Caco-2 (cell line): ENCODE measurements around the gene PHTF1. TPM values are rescaled to one million over a fixed set of nuclear protein-coding genes. Genes with fewer than 3 reads are reported as not detected.

Source experiments
- BruUV-seq: library from RNA; stranded (reverse); fragments of 400-500 nt; replicated peaks from 2 replicates; lab custom pipeline; 2021; lab: Mats Ljungman, UMichigan
- CTCF ChIA-PET: fragments of 300-600 bp; sonication (Branson Sonifier 250); formaldehyde crosslinking; loops from one replicate; lab custom pipeline; 2022; ENCODE audit warnings: antibody characterized with exemption; lab: Charles Lee
- POLR2A ChIA-PET: fragments of 300-600 bp; sonication (Branson Sonifier 250); formaldehyde crosslinking; loops from one replicate; lab custom pipeline; 2022; ENCODE audit warnings: antibody characterized with exemption; lab: Charles Lee
- DNase-seq, 2 experiments: peaks; one replicate each; pipeline versions ENCODE4 v3.0.0 to v3.0.0-alpha.2; 2020 to 2022
- H3K27me3 ChIP-seq: replicated peaks from 2 replicates; pipeline ENCODE4 v1.6.0; 2011; ENCODE audit warnings: low read length; ENCODE audit not compliant: control insufficient read depth, insufficient read depth
- H3K36me3 ChIP-seq: 2 replicates; pipeline ENCODE4 v1.5.1; 2011; ENCODE audit warnings: low read length; ENCODE audit not compliant: control insufficient read depth, insufficient read depth
- H3K4me1 ChIP-seq: fragments of 250-450 bp; sonication (Bioruptor Pico); 2 replicates; pipeline ENCODE4 v1.5.1; 2020; ENCODE audit warnings: mild to moderate bottlenecking
- H3K4me3 ChIP-seq: 2 replicates; pipeline ENCODE4 v1.5.1; 2011; ENCODE audit warnings: low read depth, mild to moderate bottlenecking, control low read depth, low read length
- H3K9me3 ChIP-seq: fragments of 250-450 bp; sonication (Bioruptor Pico); 2 replicates; pipeline ENCODE4 v1.5.1; 2020; ENCODE audit warnings: mild to moderate bottlenecking, moderate library complexity
- H3K27ac Mint-ChIP-seq: one replicate; pipeline ENCODE4 v1.8.0; 2022; ENCODE audit warnings: mixed read lengths; ENCODE audit not compliant: unreplicated experiment
- H3K27me3 Mint-ChIP-seq: one replicate; pipeline ENCODE4 v1.8.0; 2022; ENCODE audit warnings: mixed read lengths; ENCODE audit not compliant: insufficient read depth, unreplicated experiment
- H3K36me3 Mint-ChIP-seq: one replicate; pipeline ENCODE4 v1.8.0; 2022; ENCODE audit warnings: mild to moderate bottlenecking, mixed read lengths; ENCODE audit not compliant: insufficient read depth, unreplicated experiment
- H3K4me1 Mint-ChIP-seq: one replicate; pipeline ENCODE4 v1.8.0; 2022; ENCODE audit warnings: low read depth, mixed read lengths; ENCODE audit not compliant: unreplicated experiment
- H3K4me3 Mint-ChIP-seq: one replicate; pipeline ENCODE4 v1.8.0; 2022; ENCODE audit warnings: mild to moderate bottlenecking, moderate library complexity, mixed read lengths; ENCODE audit not compliant: unreplicated experiment
- H3K9me3 Mint-ChIP-seq: one replicate; pipeline ENCODE4 v1.8.0; 2022; ENCODE audit warnings: mixed read lengths; ENCODE audit not compliant: unreplicated experiment
- CTCF ChIP-seq, 2 experiments: fragments of 200-600 bp in 1 of 2; IDR thresholded peaks; 1 replicate in 1 of 2; 2 replicates in 1 of 2; pipeline versions ENCODE4 v1.5.1 to v1.8.0; 2011 to 2022; ENCODE audit warnings: antibody characterized with exemption in 1 of 2, control low read depth in 1 of 2, inconsistent platforms in 1 of 2, low read depth in 1 of 2, low read length in 1 of 2, mild to moderate bottlenecking in 1 of 2, moderate library complexity in 1 of 2; ENCODE audit not compliant: insufficient read depth in 1 of 2, severe bottlenecking in 1 of 2, unreplicated experiment in 1 of 2
- intact Hi-C: fragments of 100-400 bp; cut with micrococcal nuclease; formaldehyde crosslinking; loops from one replicate; pipeline ENCODE4 v1.10.0; 2022; ENCODE audit not compliant: unreplicated experiment
- total RNA-seq: library from RNA; stranded (reverse); gene quantifications from 2 replicates; pipeline ENCODE4 v1.2.3, GENCODE V29; 2022

Gene PHTF1
- total RNA-seq, 1 experiment from 2014 or later = 10.4 TPM

GRCh38 chr1:113678159-113678469 lies 81.2 kb downstream of the PHTF1 start:
- Histone ChIP-seq H3K27me3 (no peaks in the 10 kb centered on the region), H3K4me3 (no peak overlapping the region), H3K36me3 (no peaks in the 10 kb centered on the region; the same call in 1 of the 2 replicates), H3K4me1 (0 out of 2 replicates have a peak, but pooled peaks cover 10% of the 10 kb centered on the region), H3K9me3 (no peaks in the 10 kb centered on the region)
- ChIA-PET CTCF (interaction anchor here (0.6 to 0.7 kb wide), 2 partner anchors 37 to 539 kb away, joined by 4 to 5 read pairs; no protein-coding TSS in a partner anchor), POLR2A (interaction anchor here (0.6 kb wide), 1 partner anchor 420 kb away, joined by 5 read pairs; no protein-coding TSS in a partner anchor)
- Mint-ChIP-seq H3K4me3 (no peak overlapping the region), H3K9me3 (no peaks in the 10 kb centered on the region), H3K36me3 (peaks cover 42% of the 10 kb centered on the region), H3K27me3 (no peaks in the 10 kb centered on the region), H3K4me1 (peaks cover 23% of the 10 kb centered on the region), H3K27ac (no peak overlapping the region)
- intact Hi-C loops = loop anchor here (2.0 to 5.0 kb wide), 3 partner anchors 286 to 606 kb away; partner anchors contain the start of genes LRIG2 and MAGI3
- TF ChIP-seq CTCF (IDR thresholded peaks at IDR 0.05; ENCODE audit: insufficient read depth in 1 of 2, low read depth in 1 of 2, low read length in 1 of 2, severe bottlenecking in 1 of 2, unreplicated experiment in 1 of 2) = no peak
- no TSS peak for BruUV-seq
- no peak for DNase-seq

- TF ChIP-seq CTCF (IDR thresholded peaks at IDR 0.05; ENCODE audit: insufficient read depth in 1 of 2, low read depth in 1 of 2, low read length in 1 of 2, severe bottlenecking in 1 of 2, unreplicated experiment in 1 of 2) = peak; percentile 26 to 28
- DNase-seq = peak in 1 of 2 experiments; percentile 39
- Mint-ChIP-seq H3K4me1 (peaks cover 23% of the 10 kb centered on the region), H3K27me3 (no peaks in the 10 kb centered on the region), H3K4me3 (no peak overlapping the region), H3K9me3 (no peaks in the 10 kb centered on the region), H3K36me3 (peaks cover 38% of the 10 kb centered on the region), H3K27ac (no peak overlapping the region)
- Histone ChIP-seq H3K4me1 (0 out of 2 replicates have a peak, but pooled peaks cover 10% of the 10 kb centered on the region), H3K9me3 (no peaks in the 10 kb centered on the region), H3K36me3 (no peaks in the 10 kb centered on the region; the same call in 1 of the 2 replicates), H3K27me3 (no peaks in the 10 kb centered on the region), H3K4me3 (no peak overlapping the region)
- no TSS peak for BruUV-seq
- intact Hi-C loops = loop anchor here (2.0 to 5.0 kb wide), 3 partner anchors 285 to 605 kb away; partner anchors contain the start of genes LRIG2 and MAGI3
- POLR2A ChIA-PET = interaction anchor here (0.6 kb wide), 1 partner anchor 419 kb away, joined by 5 read pairs; no protein-coding TSS in a partner anchor
- CTCF ChIA-PET = interaction anchor here (0.6 to 0.7 kb wide), 2 partner anchors 37 to 538 kb away, joined by 4 to 5 read pairs; no protein-coding TSS in a partner anchor
Measured at GRCh38 chr1:113677250-113678158, 81.8 kb downstream of the PHTF1 start.

- H3K9me3 Mint-ChIP-seq = no peaks in the 10 kb centered on the region
- ChIA-PET POLR2A (no interaction called here), CTCF (no interaction called here)
- no peaks in the 10 kb centered on the region for H3K27me3 ChIP-seq
- TF ChIP-seq CTCF (IDR thresholded peaks at IDR 0.05; ENCODE audit: insufficient read depth in 1 of 2, low read depth in 1 of 2, low read length in 1 of 2, severe bottlenecking in 1 of 2, unreplicated experiment in 1 of 2) = no peak
- BruUV-seq = no TSS peak
- no peak overlapping the region for H3K4me3 Mint-ChIP-seq
- no peak overlapping the region for H3K27ac Mint-ChIP-seq
- H3K9me3 ChIP-seq = no peaks in the 10 kb centered on the region
- H3K36me3 Mint-ChIP-seq = peaks cover 38% of the 10 kb centered on the region
- peaks cover 28% of the 10 kb centered on the region for H3K4me1 Mint-ChIP-seq
- DNase-seq = no peak
- H3K36me3 ChIP-seq = no peaks in the 10 kb centered on the region; the same call in 1 of the 2 replicates
- intact Hi-C loops = loop anchor here (5.0 kb wide), 2 partner anchors 284 to 604 kb away; partner anchors contain the start of genes LRIG2 and MAGI3
- H3K27me3 Mint-ChIP-seq = no peaks in the 10 kb centered on the region
- 0 out of 2 replicates have a peak, but pooled peaks cover 10% of the 10 kb centered on the region for H3K4me1 ChIP-seq
- H3K4me3 ChIP-seq = no peak overlapping the region
Measured at GRCh38 chr1:113676524-113676923, 82.8 kb downstream of the PHTF1 start.
